GM20000 (cell line): Measurements from ENCODE around the gene MYMK.

Experiments
- DNase-seq: peaks from one replicate; pipeline ENCODE4 v3.0.0; 2012; ENCODE audit warnings: low spot score
- TF ChIP-seq, protein P1 (sequence below): IDR thresholded peaks from 2 replicates; pipeline ENCODE4 v1.5.1; 2012; ENCODE audit warnings: mild to moderate bottlenecking, control low read depth; ENCODE audit errors: extremely low read depth, missing control alignments

The MYMK gene

DNA sequence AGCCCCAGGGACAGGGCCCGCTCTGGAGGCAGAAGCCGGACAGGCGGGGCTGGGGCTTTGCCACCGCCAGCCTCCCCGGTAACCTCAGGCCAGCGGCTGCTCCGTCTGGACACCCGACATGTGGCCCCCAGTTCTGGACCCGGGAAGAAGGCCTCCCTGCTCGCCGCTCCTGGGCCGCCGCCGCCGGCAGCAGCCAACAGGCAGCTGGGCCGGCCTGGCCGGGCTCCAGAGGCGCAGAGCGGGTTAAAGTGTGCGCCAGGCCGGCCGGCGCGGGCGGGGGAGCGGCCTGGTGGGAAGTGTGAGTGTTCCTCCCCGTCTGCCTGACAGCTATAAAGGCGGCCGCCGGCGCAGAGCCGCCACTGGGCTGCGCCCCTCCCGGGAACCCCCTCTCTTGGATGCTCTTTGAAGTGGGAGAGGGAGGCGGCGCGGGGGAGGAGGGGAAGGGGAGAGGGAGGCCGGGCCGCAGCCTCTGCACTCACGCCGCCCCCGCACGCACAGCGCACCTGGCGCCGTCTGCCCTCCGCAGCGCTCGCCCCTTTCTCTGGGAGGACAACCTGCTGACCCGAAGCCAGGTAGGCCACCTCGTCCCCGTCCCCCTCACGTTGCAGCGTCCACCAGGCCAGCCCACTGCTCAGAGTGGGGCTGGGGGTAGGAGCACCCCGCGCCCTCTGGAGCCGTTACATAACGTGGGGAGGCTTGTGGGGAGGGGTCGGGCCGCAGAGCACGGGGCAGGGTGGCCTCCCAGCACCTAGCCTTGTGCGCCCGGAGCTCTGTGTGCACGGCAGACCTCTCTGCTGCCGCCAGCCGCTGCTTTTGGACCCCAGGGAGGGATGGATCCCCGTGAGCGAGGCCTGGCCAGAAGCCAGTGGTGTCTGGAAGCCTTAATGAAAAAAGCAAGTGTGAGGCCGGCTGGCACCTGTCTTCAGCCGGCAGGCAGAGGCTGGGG lies 9.9 kb upstream of the MYMK start, which contains the start of gene ADAMTSL2:
TSS of gene ADAMTSL2 (plus strand) at position 359 of the 946 bp plus-strand sequence. CDS start 2,009 bp downstream, outside the sequence.
- TF ChIP-seq, protein P1, sequence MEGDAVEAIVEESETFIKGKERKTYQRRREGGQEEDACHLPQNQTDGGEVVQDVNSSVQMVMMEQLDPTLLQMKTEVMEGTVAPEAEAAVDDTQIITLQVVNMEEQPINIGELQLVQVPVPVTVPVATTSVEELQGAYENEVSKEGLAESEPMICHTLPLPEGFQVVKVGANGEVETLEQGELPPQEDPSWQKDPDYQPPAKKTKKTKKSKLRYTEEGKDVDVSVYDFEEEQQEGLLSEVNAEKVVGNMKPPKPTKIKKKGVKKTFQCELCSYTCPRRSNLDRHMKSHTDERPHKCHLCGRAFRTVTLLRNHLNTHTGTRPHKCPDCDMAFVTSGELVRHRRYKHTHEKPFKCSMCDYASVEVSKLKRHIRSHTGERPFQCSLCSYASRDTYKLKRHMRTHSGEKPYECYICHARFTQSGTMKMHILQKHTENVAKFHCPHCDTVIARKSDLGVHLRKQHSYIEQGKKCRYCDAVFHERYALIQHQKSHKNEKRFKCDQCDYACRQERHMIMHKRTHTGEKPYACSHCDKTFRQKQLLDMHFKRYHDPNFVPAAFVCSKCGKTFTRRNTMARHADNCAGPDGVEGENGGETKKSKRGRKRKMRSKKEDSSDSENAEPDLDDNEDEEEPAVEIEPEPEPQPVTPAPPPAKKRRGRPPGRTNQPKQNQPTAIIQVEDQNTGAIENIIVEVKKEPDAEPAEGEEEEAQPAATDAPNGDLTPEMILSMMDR: no peak
- peak; percentile 72 for DNase-seq

DNA sequence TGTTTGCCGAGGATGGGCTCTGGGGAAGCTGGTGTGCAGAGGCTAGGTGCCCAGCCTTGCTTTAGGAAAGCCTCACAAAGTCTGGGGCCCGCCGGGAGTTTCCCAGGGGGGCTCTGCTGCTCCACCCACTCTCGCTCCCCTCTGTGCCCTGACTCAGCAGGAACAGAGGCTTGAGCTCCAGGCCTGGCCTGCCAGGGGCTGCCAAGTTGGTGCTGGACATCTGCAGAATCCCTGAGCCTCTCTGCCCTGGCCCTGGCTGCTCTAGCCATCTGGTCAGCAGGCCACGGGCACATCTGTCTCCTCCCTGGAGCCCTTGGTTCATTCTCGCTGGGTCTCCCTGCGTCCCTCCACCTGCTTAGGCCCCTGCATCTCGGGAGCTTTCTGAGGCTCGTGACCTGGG lies 9.1 kb upstream of the MYMK start:
- no peak for DNase-seq
- TF ChIP-seq, protein P1: no peak

DNA sequence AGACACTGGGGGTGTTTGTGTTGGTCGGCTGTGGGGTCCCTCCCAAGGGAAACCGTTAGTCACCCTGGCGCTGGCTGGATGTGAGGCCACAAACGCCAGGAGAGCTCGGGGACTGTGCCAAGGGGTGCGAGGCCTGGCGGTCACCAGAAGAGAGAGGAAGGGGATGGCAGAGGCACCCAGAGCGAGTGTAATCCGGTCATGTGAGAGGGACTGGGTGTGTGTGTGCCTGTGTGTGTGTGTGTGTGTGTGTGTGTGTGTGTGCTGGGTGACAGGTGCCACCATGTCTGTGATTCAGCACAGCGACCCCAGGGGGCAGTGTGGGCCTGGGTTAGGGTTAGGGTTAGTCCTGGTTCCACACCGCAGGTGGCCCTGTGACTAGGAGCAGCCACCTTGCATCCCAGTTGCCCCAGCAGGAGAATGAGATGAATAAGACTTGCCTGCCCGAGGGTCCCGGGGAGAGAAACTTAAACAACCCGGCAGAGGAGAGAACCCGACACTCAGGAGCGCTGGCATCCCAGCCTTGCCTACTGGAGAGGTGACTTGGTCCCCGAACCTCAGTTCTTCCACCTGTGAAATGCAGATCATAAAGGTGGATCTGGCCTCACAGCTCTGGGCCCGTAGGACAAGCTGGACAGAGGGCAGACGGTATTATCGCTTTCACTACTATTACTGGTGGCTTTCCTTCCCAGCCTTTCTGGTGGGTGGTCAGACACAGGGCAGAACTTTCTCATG lies 8.3 kb upstream of the MYMK start:
- peak; percentile 86 for DNase-seq
- TF ChIP-seq, protein P1: no peak

DNA sequence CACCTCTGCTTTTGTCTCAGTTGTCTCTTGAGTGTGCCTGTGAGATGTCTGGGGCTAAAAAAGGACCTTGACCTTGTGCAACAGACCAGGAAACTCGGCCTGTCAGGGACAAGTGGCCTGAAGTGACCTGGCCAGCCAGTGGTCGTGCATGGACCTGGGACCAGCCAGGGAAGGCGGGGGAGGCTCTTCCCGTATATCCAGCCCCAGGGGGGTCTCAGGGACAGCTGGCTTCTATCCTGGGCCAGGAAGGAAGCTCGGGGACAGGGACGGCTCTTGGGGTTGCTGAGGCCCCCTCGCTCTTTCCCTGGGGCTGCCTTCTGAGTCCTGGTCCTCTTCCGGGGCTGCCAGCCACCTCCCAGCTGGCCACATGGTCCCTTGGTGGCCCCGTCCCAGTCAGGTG lies 6.5 kb upstream of the MYMK start:
- TF ChIP-seq, protein P1: no peak
- DNase-seq: no peak

DNA sequence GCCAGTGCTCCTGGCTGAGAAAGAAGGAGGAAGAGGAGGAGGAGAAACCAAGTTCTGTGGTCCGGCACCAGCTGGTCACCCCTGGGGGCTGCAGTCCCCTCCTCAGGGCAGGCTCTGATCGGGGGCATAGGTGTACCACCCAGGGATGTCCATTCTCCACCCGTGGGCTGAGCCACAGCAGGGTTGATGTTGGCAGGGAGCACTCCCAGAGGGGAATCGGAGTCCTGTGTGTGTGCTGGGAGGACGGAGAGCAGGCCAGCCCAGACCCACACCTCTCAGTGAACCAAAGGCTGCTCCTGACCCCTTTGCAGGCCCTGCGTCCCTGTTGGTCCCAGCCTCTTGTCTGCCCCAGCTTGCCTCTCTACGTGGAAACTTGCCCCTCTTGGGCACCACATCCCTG lies 5.1 kb upstream of the MYMK start:
- TF ChIP-seq, protein P1: no peak
- no peak for DNase-seq

DNA sequence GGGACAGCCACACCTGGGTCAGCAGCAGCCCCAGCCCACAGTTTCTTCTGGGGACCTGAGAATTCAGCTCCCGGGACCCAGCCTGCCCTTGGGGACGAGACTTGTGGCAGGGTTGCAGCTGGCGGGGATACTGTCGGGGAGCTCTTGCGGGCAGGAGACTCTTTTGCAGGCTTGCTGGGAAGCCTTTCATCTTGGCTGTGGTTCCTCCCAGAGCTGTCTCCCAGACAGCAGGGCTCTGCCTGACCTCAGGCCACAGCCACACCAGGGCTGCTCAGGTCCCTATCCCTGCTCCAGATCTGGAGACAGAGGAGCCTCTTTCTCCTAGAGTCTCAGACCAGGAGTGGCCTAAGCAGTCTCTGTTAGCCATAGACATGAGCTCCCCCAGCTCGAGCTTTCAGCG lies 4.7 kb upstream of the MYMK start:
- no peak for DNase-seq

More for the DNA sequence above, 4.7 kb upstream of the MYMK start:
- TF ChIP-seq, protein P1: no peak
